Suppressor macrophage treated with lipopolysaccharide for 4 hours (primary cell): ENCODE results near the gene TSPAN9.
A peak's percentile ranks its signal among the peaks of the same experiment; 100 is the strongest.

Source experiments
- DNase-seq: peaks from one replicate; pipeline ENCODE4 v3.0.0-alpha.2; 2020

TSPAN9 gene

DNA sequence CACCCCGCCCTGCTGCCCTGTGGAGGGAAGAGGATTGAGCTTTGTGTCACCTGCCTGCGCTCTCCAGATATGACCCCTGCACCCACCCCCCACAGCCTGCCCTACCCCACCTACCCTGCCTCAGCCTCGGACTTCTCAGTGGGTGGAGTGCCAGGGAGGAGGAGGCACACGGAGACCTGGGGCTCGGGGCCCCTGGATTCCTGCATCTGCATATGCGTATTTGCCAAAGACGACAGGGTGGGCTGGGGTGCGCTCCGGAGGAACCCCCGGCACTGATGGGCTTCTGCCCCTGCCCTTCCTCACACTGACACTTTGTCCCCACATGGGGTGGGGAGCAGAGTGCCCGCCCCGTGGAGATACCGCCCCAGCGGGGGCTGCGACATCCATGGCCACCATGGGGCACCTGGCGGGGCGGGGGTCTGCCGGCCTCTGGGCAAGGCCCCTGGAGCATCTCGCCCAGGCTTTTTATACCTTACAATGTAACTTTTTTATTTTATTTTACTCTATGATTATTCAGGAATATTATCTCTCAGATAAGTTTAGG is 206.0 kb downstream of the TSPAN9 start:
- DNase-seq = no peak

DNA sequence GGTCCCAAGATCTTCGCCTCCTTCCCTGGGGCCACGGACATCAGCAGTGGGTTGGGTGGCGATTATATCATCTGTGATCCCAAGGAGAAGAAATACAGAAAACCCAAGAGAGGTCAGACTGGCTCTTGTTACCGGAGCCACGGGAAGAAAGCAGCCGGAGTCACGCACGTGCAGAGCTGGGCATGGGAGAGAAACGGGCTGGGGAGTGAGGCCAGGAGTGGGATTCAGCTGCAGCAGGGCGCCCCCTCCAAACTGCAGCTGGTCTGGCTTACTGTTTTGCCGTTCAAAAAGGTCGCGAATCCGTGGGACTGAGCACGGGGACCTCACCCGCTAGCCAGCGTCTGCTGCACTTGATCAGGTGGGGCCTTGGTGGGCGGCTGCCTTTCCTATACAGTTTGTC is 207.2 kb downstream of the TSPAN9 start:
- no peak for DNase-seq

DNA sequence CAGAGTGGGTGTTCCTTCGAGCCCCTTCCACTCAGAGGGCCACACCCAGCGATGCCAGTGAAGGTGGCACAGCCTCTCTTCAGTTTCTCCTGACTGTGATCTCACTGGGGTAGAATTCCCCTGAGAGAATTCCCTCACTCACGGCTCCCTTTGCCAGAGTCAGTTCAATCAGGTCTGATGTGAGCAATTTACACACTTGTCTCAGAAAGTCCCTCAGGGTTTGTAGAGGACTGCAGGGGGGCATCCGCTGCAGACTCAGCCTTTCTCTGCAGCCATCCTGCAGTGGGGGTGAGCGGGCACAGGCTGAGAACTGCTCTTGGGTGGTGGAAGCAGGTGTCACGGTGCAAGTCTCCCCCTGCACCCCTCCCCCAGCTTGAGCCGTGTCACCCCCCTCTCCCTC is 208.4 kb downstream of the TSPAN9 start:
- DNase-seq = no peak

DNA sequence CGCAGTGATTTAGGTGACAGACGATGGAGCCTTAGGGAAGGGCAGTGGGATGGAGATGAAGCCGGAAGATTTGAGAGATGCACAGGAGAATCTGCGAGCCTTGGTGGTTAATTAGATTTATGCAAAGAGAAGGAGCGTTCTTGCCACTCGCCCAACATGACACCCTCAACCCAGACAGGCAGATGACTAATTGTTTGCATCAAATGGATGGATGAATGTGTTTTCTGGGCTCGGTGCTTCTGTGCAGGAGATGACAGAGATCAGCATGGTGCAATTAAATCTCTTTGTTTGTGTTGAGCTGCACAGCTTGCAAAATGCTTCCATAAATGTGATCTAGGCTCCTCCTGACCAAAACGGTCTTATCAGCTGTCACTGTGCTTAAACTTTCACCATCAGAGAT is 211.5 kb downstream of the TSPAN9 start:
- no peak for DNase-seq

DNA sequence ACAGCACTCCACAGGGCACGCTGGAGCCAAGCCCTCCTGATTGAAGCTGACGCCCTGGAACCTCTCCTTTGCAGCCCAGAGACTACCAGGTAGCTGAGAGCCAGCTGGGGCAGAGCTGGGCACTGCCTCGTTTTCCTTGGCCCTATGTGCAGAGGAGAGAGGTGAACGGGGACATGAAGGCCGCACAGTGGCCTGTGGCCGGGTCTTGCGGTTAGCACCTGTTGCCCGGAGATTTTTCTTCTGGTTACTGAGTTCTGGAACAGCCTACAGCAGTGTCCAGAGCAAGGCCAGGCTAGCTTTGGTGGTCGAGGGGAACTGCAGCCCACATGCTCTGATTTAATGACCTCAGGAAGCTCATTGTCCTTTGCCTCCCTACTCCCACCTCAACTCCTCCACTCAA is 212.5 kb downstream of the TSPAN9 start:
- no peak for DNase-seq

DNA sequence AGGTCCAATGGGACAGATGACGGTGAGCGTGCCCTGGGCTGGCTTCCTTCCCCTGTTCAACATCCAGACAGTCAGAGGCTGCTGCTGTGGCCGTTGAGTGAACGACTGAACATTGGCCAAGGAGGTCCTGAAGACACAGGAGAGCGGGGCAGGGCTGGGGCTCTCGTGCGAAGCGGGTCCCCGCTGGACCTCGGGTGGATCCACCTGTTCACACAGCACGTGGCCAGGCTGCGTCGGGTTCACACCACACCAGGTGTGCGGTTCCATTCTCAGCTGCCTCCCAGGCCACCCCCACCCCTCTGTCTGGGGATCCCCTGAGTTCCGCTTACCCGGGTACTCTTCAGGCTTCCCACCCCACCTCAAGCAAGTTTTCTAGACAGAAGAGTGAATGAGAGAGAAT is 214.8 kb downstream of the TSPAN9 start:
- DNase-seq = no peak

GRCh38 chr12:3292677-3293412 is 215.7 kb downstream of the TSPAN9 start:
- DNase-seq = no peak

DNA sequence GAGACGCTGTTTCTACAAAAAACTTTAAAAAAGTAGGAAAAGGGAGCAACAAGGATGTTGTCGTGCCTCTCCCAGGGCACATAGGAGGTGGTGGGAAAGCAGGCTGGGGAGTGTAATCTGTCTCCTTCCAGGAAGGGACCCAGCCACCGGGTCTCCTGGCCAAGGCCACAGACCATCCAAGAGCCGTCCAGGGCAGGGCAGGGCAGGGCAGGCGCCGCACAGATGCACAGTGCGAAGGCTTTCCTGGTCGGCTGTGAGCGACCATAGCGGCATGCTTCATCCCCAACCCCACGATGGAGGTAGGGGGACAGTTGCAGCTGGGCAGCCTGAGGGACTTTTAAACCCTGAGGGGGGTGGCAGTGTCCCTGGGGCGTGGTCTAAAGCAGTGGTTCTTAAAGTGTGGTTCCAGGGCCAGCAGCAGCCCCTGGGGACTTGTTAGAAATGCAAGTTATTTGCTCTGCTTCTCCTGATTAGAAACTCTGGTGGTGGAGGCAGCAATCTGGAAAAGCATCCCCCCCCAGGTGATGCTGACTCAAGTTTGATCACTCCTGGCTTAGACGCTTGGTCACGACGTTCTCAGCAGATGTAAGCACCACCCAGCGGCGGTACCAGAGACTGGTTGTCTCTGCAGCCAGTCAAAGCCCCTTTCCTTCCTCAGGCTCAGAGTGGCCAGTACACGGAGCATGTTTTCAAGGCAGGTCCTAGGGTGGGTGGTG is 216.4 kb downstream of the TSPAN9 start:
- no peak for DNase-seq

DNA sequence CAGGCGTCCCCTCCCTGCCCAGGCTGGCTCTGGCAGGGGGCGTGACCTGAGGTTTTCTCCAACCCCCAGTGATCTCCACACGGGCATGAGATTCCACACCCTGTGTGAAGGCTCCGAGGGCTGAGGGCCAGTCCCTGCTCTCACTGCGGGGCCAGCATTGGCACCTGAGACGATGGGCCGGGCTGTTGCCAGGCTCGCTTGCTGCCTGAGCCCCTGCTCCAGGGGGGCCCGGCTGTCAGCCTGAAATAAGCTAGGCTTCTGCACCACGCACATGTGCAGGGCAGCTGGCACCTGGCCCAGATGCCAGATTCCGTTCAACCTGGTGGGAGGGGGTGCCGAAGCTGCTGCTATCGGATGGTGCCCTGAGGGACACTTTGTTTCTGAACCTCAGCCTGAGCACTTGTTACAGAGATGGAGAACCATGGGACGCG is 217.3 kb downstream of the TSPAN9 start:
- no peak for DNase-seq

DNA sequence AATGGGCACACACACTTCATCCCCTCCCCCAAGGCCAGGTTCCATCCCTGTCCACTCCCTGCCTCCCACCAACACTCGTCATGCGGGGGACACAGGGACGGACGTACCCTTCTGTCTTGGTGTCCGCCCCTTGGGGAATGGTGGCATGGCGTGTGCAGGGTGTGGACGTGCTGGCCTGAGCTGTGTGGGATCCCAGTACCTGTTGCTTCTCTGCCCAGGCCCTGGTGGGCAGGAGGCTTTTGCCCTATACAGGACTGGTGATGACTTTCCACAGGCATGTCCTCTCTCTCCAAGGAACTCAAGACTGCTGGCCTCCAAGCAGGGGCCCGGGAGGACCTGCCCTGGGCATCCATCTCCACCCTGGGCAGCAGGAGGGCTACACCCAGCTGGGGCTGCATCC is 218.0 kb downstream of the TSPAN9 start:
- no peak for DNase-seq

DNA sequence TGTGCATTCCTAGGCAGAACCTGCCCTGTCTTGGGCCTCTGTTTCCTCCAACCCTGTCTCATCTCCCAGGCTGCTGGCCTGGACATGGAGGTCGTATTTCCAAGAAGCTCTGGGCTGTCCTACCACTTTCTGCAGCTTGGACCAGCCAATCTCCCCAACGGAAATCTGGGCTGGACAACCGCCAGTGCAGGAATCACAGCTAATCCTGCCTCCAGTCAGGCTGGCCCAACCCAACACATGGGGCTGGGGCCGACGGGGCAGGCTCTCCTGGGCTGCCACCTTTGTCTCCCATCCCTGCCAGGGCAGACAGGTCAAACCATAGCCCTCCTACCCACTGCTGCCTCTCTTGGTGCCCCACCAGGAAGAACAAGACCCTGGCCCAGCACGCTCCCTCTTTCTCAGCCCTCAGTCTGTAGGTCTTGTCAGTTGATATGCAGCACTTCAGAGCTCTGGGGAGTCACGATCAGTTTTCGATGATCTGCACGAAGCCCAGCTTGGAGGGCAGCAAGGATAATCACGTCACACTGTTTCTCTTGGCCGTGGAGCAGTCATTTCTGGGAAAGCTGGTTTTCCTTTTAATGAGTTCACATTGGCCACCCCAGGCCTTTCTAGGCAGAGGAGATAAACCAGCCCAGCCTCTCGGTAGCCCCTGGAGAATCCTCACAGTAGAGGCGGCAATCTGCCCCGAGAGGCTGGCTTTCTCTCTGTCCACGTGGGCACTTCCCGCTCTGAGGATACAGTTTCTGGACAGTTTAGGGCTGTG is 218.6 kb downstream of the TSPAN9 start:
- DNase-seq = no peak

DNA sequence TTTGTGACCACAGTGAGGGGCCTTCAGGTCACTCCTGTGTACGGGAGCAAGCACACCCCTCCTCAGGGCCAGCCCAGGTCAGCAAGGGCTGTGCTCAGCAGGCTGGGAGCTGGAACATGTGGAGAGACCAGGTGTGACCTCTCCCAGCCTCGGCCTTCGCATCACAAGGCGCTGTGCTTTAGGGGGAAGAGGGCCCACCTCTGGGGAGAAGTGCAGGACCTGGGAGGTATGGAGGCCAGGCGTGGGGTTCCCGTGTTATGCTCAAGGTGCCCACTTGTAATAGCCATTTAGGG is 219.2 kb downstream of the TSPAN9 start:
- DNase-seq = no peak

- DNase-seq = no peak
Observed at GRCh38 chr12:3298603-3299002, 221.4 kb downstream of the TSPAN9 start.

DNA sequence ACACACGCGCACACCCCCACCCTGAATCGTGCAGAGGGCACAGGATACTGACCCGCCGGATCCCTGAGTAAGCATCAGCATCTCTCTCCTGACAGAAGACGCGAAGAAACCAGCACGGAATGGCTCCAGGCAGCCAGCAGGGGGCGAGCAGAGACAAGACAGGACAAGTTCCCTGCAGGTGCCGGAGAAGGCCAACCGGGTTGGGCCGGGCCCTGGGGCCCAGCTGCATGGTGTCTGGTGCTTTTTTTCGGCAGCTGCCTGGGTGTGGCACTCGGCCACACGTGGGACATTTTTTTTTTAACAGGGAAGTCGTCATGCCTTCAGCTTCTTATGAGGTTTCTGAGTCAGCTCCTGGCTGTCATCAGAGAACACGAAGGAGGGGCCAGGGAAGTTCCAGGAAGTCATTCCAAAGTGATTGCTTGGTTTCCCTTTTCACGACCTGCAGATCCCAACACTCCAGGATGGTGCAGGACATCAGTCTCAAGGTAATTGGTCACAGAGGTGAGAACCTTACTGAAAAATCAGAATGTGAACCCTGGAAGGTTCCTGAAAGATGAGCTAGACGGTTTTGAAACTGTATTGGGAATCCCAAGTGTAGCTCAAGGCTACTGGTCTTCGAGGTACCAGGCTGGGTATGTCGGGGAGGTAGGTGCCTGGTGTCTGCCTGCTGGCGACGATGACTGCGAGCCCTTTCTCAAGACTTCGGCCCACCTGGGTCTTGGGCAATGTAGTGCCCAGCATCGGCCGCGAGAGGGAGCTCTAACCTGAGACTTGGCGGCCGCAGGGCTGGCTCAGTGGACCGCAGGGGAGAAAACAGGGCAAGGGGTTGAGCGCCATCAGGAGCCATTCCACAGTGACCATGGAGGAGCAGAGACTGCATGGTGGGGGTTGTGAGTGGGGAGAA is 223.0 kb downstream of the TSPAN9 start:
- DNase-seq = peak; percentile 89

- DNase-seq = no peak
Observed at GRCh38 chr12:3300833-3301401, 223.7 kb downstream of the TSPAN9 start.

GRCh38 chr12:3302401-3303041 is 225.3 kb downstream of the TSPAN9 start:
- no peak for DNase-seq

DNA sequence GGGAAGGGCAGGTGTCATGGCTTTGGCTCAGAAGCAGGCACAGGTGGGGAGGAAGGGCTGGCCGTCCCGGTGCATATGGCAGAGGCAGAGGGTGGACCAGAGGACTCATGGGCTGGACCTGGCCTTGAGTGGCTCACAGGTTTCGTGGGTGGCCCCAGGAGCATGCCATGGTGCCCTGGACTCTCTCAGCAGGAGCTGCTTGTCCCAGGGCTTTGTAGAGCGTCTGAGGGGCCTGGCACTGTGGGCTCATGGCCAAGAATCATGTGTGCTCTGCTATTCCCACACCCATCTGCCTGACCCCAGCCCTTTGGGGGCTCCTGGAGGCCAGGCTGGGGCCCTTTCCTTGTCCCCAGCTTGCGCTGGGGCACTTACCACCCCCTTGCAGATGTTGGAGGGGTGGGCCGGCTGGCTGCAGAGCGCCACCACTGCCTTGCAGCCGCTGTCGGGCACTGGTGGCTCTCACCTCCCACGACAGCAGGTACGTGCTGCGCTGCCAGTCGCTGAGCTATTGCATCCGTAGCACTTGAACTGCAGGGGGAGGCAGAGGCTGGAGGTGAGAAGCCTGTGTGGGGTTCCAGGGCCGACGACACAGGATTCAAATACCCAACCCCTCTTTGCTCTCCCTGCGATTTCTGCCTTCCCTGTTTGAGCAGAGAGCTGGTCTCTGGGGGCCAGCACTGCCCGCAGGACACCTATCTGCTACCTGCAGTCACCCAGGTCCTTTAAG is 226.4 kb downstream of the TSPAN9 start:
- DNase-seq = no peak

DNA sequence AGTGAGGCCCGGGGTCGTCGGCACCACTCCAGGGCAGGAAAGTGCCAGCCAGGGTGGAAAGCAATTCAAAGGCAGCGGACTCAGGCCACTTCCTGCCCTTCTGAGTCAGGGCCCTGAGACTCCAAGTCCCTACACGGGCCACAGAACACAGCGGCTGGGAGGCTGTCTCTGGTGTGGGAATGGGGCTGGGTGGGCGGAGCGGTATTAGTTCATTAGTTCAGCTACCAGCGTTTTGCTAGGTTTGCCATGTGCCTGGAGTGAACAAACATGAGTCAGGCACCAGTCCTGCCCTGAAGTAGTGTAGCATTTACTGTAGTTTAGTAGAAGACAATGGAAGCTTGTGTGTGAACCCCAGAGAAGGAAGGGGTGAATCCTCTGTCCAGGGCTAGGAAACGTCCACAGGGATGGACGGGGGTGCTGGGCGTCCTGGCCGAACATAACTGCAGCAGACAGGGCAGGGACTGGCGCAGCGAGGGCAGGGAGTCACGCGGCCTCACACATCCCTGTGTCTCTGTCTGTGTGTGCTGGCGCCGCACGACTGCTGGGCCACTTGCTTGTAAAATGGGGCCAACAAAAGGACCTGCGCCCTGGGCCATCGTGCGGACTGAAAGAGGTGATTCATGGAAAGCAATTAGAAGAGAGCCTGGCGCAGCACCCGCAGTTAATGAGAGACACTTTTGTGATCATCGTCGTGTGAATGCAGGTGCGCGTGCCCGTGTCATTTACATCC is 227.4 kb downstream of the TSPAN9 start:
- DNase-seq = no peak

GRCh38 chr12:3305464-3305863 is 228.3 kb downstream of the TSPAN9 start:
- DNase-seq = no peak

GRCh38 chr12:3305904-3306619 is 228.9 kb downstream of the TSPAN9 start:
- DNase-seq = no peak
